ENCODE results near the gene BUD31.

- no peak for TF ChIP-seq SP1 (IDR thresholded peaks at IDR 0.05)
- TF ChIP-seq, protein P1, sequence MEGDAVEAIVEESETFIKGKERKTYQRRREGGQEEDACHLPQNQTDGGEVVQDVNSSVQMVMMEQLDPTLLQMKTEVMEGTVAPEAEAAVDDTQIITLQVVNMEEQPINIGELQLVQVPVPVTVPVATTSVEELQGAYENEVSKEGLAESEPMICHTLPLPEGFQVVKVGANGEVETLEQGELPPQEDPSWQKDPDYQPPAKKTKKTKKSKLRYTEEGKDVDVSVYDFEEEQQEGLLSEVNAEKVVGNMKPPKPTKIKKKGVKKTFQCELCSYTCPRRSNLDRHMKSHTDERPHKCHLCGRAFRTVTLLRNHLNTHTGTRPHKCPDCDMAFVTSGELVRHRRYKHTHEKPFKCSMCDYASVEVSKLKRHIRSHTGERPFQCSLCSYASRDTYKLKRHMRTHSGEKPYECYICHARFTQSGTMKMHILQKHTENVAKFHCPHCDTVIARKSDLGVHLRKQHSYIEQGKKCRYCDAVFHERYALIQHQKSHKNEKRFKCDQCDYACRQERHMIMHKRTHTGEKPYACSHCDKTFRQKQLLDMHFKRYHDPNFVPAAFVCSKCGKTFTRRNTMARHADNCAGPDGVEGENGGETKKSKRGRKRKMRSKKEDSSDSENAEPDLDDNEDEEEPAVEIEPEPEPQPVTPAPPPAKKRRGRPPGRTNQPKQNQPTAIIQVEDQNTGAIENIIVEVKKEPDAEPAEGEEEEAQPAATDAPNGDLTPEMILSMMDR (IDR thresholded peaks at IDR 0.05; ENCODE audit: low read depth, low read length, missing input control), result no peak
- no peak for TF ChIP-seq REST (IDR thresholded peaks at IDR 0.05)
These were observed 22.1 kb upstream of the BUD31 start for GRCh38 chr7:99386584-99387238.

All from liver (tissue), 3 donors.